Ovary (tissue), 9 donors: ENCODE results near the gene ELOA. TPM values are rescaled to one million over a fixed set of nuclear protein-coding genes. Genes with fewer than 3 reads are reported as not detected.

ENCODE experiments used
- DNase-seq, 5 donors: peaks; one replicate each; pipeline ENCODE4 v3.0.0-alpha.2; 2019 to 2020
- H3K27ac ChIP-seq, 2 donors: fragments of 200-600 bp; one replicate each; pipeline versions ENCODE4 v1.5.1 to v1.8.0; 2019 to 2022
- H3K27me3 ChIP-seq: fragments of 200-600 bp; one replicate; pipeline ENCODE4 v1.8.0; 2022
- H3K36me3 ChIP-seq: fragments of 200-600 bp; sonication (generic); one replicate; pipeline ENCODE4 v1.5.1; 2019
- H3K4me1 ChIP-seq: one replicate; pipeline ENCODE4 v1.8.1; 2013; ENCODE audit warnings: mild to moderate bottlenecking, moderate library complexity; ENCODE audit not compliant: insufficient read depth
- H3K4me3 ChIP-seq: fragments of 200-600 bp; sonication (generic); one replicate; pipeline ENCODE4 v1.5.1; 2017
- H3K9me3 ChIP-seq, 2 donors: fragments of 200-600 bp in 1 of 2; sonication (generic) in 1 of 2; one replicate each; pipeline versions ENCODE4 v1.5.1 to v1.8.1; 2013 to 2019; ENCODE audit warnings: mild to moderate bottlenecking in 1 of 2, moderate library complexity in 1 of 2
- EP300 ChIP-seq: sonication (generic); formaldehyde crosslinking; IDR thresholded peaks from one replicate; pipeline ENCODE4 v1.6.1; 2017; ENCODE audit warnings: antibody characterized with exemption
- POLR2A ChIP-seq: fragments of 450-650 bp; IDR thresholded peaks from one replicate; pipeline ENCODE4 v1.6.1; 2017; ENCODE audit warnings: antibody characterized with exemption, mild to moderate bottlenecking, moderate library complexity
- WGBS, 3 donors: extraction: QIAGEN DNeasy Blood & Tissue Kit in 1 of 3; methylation state at CpG; one replicate each; pipeline versions ENCODE4 v1.1.5 to v1.1.7; 2013 to 2017; 5-methylcytosine and 5-hydroxymethylcytosine counted together
- intact Hi-C, 4 donors: fragments of 100-400 bp; cut with DNase I; formaldehyde crosslinking; loops; one replicate each; pipeline versions ENCODE4 v1.11.0 to v1.15.1; 2022 to 2023
- polyA plus RNA-seq, 2 donors: library from polyadenylated mRNA; stranded (reverse); fragments of 200-250 nt in 1 of 2; fragments of 350-450 nt in 1 of 2; fragmentation: Illumina TruSeq in 1 of 2; extraction: RNeasy Lipid Tissue Mini Kit (QIAGEN cat#74804) in 1 of 2; gene quantifications; one replicate each; pipeline ENCODE4 v1.2.3, GENCODE V29; 2013 to 2014
- total RNA-seq, 7 donors: library from RNA; depleted of rRNA in 2 of 7; stranded (reverse); fragments of >200 nt in 2 of 7; fragmentation: NEBNext Ultra II Directional in 3 of 7; extraction: Animal tissue kit (Norgen Biotek cat#: 25700) in 3 of 7; gene quantifications; one replicate each; pipeline versions ENCODE4 v1.1.0 to v1.2.4, GENCODE V29; 2016 to 2023
- TF ChIP-seq, protein P1 (sequence below), 3 donors: fragments of 450-650 bp in 2 of 3; fragments of 200-600 bp in 1 of 3; IDR thresholded peaks; one replicate each; pipeline versions ENCODE4 v1.5.1 to v1.8.0; 2016 to 2022; ENCODE audit warnings: antibody characterized with exemption in 3 of 3, mild to moderate bottlenecking in 1 of 3
- donor health status: DM: no; HTN: no; CAD: no; lungs with moderate emphysema.
- donor health status: DM: no; HTN: no; CAD: no.
- donor health status: Bipolar disorder and iron deficiency.
- donor health status: DM: yes; HTN: yes; CAD: no.
- donor health status: DM: no; HTN: no; CAD: no.
- donor health status: DM: yes; HTN: yes; CAD: no.

The ELOA gene
- total and polyA plus RNA-seq, 9 donors: 13.0 to 38.0 (median 27.3) TPM

DNA sequence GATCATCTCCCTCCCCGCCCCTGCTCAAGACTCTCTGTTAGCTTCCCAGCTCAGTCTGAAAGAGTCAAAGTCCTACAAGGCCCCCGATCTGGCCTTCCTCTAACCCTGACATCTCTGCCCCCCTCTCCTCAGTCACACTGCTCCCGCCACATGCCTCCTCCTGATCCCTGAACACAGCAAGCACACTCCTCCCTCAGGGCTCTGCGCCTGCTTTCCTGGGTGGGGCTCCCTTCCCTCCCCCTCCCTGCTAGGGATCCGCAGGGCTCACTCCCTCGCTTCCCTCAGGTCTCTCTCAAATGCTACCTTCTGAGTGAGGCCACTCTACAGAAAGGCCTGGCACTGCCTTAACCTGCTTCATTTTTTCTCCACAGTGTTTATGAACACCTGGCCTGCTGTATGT is 63.0 kb downstream of the ELOA start:
- WGBS, 3 donors: 73 to 79% (median 77%) methylated on average over 6 of the region's 6 CpGs
- intact Hi-C loops: no loop called here
- Histone ChIP-seq H3K36me3 (no peaks in the 10 kb centered on the region), H3K4me1 (no peaks in the 10 kb centered on the region), H3K4me3 (no peak overlapping the region), H3K9me3 (no peaks in the 10 kb centered on the region), H3K27ac (no peak overlapping the region), H3K27me3 (no peaks in the 10 kb centered on the region)
- no peak for DNase-seq
- TF ChIP-seq EP300: no peak
- TF ChIP-seq POLR2A: no peak
- TF ChIP-seq, protein P1, sequence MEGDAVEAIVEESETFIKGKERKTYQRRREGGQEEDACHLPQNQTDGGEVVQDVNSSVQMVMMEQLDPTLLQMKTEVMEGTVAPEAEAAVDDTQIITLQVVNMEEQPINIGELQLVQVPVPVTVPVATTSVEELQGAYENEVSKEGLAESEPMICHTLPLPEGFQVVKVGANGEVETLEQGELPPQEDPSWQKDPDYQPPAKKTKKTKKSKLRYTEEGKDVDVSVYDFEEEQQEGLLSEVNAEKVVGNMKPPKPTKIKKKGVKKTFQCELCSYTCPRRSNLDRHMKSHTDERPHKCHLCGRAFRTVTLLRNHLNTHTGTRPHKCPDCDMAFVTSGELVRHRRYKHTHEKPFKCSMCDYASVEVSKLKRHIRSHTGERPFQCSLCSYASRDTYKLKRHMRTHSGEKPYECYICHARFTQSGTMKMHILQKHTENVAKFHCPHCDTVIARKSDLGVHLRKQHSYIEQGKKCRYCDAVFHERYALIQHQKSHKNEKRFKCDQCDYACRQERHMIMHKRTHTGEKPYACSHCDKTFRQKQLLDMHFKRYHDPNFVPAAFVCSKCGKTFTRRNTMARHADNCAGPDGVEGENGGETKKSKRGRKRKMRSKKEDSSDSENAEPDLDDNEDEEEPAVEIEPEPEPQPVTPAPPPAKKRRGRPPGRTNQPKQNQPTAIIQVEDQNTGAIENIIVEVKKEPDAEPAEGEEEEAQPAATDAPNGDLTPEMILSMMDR (IDR thresholded peaks at IDR 0.05): no peak

DNA sequence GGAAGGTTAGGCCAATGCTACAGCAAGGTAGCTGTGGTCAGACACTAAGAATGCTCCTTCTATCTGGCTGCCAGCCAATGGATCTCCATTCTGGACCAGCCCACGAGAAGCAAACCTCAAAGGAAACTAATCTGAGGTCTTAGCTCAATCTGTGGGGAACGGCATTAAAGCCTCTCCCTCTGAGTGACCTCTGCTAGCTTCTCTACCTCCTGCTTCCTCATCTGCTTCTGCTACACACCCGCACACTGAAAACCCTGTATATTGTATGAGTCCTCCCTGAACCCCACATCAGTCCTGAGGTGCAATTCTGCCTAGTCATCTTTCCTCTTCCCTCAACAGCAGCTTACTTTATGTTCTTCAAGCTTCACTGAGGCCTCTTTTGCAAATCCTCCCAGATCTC is 64.2 kb downstream of the ELOA start:
- DNase-seq: no peak
- Histone ChIP-seq H3K27me3 (no peaks in the 10 kb centered on the region), H3K27ac (no peak overlapping the region), H3K4me3 (no peak overlapping the region), H3K9me3 (no peaks in the 10 kb centered on the region), H3K4me1 (no peaks in the 10 kb centered on the region), H3K36me3 (no peaks in the 10 kb centered on the region)
- intact Hi-C loops: no loop called here
- no peak for TF ChIP-seq POLR2A
- TF ChIP-seq, protein P1 (IDR thresholded peaks at IDR 0.05): no peak
- TF ChIP-seq EP300: no peak
- WGBS, 3 donors: 54 to 60% (median 57%) methylated on average over 3 of the region's 3 CpGs

DNA sequence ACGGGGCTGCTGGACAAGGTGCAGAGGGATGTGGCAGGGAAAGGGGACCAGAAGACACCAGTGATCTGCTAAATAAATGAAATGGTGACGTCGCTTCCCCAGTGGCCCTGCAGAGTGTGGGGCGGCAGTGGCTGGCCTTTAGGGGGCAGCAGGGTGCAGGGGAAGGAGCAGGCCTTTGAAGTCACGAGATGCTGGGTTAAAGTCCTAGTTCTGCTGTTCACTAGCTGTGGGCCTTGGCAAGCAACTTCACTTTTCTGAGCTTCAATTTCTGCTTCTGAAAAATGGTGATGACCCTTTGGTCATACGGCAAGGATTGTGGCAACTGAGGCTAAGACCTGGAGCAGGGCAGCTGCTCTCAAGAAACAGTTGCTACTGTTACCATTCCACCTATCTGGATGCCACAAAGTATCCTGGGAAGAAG is 66.5 kb downstream of the ELOA start:
- WGBS, 3 donors: 45 to 56% (median 51%) methylated on average over 6 of the region's 6 CpGs
- H3K27ac ChIP-seq: no peak overlapping the region
- TF ChIP-seq, protein P1 (IDR thresholded peaks at IDR 0.05): no peak
- TF ChIP-seq POLR2A (no peak), EP300 (no peak)
- H3K4me3 ChIP-seq: no peak overlapping the region
- no peaks in the 10 kb centered on the region for H3K9me3 ChIP-seq
- no peaks in the 10 kb centered on the region for H3K4me1 ChIP-seq
- DNase-seq: no peak
- intact Hi-C loops: no loop called here
- no peaks in the 10 kb centered on the region for H3K36me3 ChIP-seq
- no peaks in the 10 kb centered on the region for H3K27me3 ChIP-seq

DNA sequence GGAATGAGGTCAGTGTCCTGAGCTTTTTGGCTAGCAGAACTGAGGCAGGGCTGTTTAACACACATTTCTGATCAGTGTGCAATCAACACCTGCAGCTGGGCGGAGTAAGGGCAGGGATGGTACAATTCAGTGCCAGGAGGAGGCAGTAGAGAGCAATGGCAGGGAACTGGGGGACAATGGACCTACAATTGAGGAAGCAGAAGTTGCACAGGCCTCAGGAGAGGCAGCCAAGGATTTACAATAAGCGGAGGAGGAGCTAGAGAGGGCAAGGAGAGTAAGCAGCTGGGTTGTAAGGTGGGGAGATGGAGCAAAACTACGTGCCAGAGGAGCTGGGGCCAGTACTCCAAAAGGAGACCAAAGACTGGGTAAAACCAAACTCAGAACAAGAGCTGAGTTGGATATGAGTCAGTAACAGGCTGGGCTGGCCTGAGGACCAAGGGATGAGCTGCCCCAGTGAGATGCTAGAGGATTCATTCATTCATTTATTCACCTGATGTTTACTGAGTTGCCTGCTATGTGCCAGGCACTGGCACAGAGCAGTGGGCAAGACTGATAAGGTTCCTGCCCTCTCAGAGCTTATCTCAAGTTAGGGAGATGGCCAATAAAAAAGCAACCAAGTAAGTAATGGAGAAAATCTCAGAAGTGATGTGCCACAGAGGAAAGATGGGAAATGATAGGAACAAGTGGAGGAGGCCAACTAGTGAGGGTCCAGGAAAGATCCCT is 67.7 kb downstream of the ELOA start:
- 80 to 86% (median 82%) methylated on average over 3 of the region's 3 CpGs for WGBS, 3 donors
- H3K27ac ChIP-seq: no peak overlapping the region
- no peaks in the 10 kb centered on the region for H3K9me3 ChIP-seq
- no peak overlapping the region for H3K4me3 ChIP-seq
- no peaks in the 10 kb centered on the region for H3K4me1 ChIP-seq
- no peaks in the 10 kb centered on the region for H3K36me3 ChIP-seq
- no peaks in the 10 kb centered on the region for H3K27me3 ChIP-seq
- TF ChIP-seq POLR2A (no peak), EP300 (no peak)
- TF ChIP-seq, protein P1 (IDR thresholded peaks at IDR 0.05): no peak
- DNase-seq: no peak
- intact Hi-C loops: no loop called here

Other genes with a start within 250 kb of the ELOA start
- 1 to 10 TPM in 1 of 7 donors, under 1 TPM in 4, not detected in 2; under 0.01 to 1.1 (median 0.23) TPM for gene E2F2, start 212.2 kb upstream of the ELOA start, total RNA-seq
- gene E2F2, start 212.2 kb upstream of the ELOA start, polyA plus RNA-seq: under 1 TPM; 0.08 to 0.13 TPM
- 100 to 1,000 TPM in 4 of 7 donors, 10 to 100 TPM in 3; 44.1 to 274 (median 143) TPM for gene ID3, start 184.0 kb upstream of the ELOA start, total RNA-seq
- 100 to 1,000 TPM in 1 of 2 donors, 10 to 100 TPM in 1; 37.9 to 257 TPM for gene ID3, start 184.0 kb upstream of the ELOA start, polyA plus RNA-seq
- 1,000 to 10,000 TPM; 1,656 to 2,751 (median 1,969) TPM for gene RPL11, start 51.7 kb upstream of the ELOA start, total RNA-seq
- gene RPL11, start 51.7 kb upstream of the ELOA start, polyA plus RNA-seq: 1,000 to 10,000 TPM; 4,158 to 5,066 TPM
- 10 to 100 TPM; 39.9 to 46.5 (median 42.7) TPM for gene PITHD1, start 34.9 kb downstream of the ELOA start, total RNA-seq
- gene PITHD1, start 34.9 kb downstream of the ELOA start, polyA plus RNA-seq: 10 to 100 TPM; 43.4 to 55.0 TPM
- 10 to 100 TPM; 16.5 to 33.2 (median 27.3) TPM for gene LYPLA2, start 47.7 kb downstream of the ELOA start, total RNA-seq
- gene LYPLA2, start 47.7 kb downstream of the ELOA start, polyA plus RNA-seq: 10 to 100 TPM in 1 of 2 donors, 1 to 10 TPM in 1; 8.5 to 23.4 TPM
- gene GALE, start 57.3 kb downstream of the ELOA start, total RNA-seq: 10 to 100 TPM; 10.1 to 17.7 (median 13.4) TPM
- 10 to 100 TPM in 1 of 2 donors, 1 to 10 TPM in 1; 3.2 to 11.5 TPM for gene GALE, start 57.3 kb downstream of the ELOA start, polyA plus RNA-seq
- 10 to 100 TPM; 14.3 to 31.7 (median 25.2) TPM for gene HMGCL, start 82.0 kb downstream of the ELOA start, total RNA-seq
- gene HMGCL, start 82.0 kb downstream of the ELOA start, polyA plus RNA-seq: 10 to 100 TPM; 28.7 to 41.4 TPM
- 10 to 100 TPM; 21.7 to 66.1 (median 25.6) TPM for gene FUCA1, start 124.8 kb downstream of the ELOA start, total RNA-seq
- 100 to 1,000 TPM in 1 of 2 donors, 10 to 100 TPM in 1; 25.0 to 112 TPM for gene FUCA1, start 124.8 kb downstream of the ELOA start, polyA plus RNA-seq
- under 1 TPM in 2 of 7 donors, not detected in 5; 0.03 to 0.11 TPM for gene CNR2, start 169.9 kb downstream of the ELOA start, total RNA-seq
- gene CNR2, start 169.9 kb downstream of the ELOA start, polyA plus RNA-seq: under 1 TPM in 1 of 2 donors, not detected in 1; 0.10 TPM
- gene PNRC2, start 216.4 kb downstream of the ELOA start, total RNA-seq: 100 to 1,000 TPM in 3 of 7 donors, 10 to 100 TPM in 4; 72.5 to 121 (median 99.0) TPM
- 100 to 1,000 TPM in 1 of 2 donors, 10 to 100 TPM in 1; 92.4 to 119 TPM for gene PNRC2, start 216.4 kb downstream of the ELOA start, polyA plus RNA-seq
- 100 to 1,000 TPM in 3 of 7 donors, 10 to 100 TPM in 4; 86.4 to 130 (median 99.1) TPM for gene SRSF10, start 236.9 kb downstream of the ELOA start, total RNA-seq
- 10 to 100 TPM; 57.1 to 99.8 TPM for gene SRSF10, start 236.9 kb downstream of the ELOA start, polyA plus RNA-seq